Thyroid gland (tissue), 4 donors: ENCODE results near the gene KCNH5. TPM values are rescaled to one million over a fixed set of nuclear protein-coding genes. Genes with fewer than 3 reads are reported as not detected.

Source experiments
- DNase-seq, 2 donors: peaks; one replicate each; pipeline ENCODE4 v3.0.0-alpha.2; 2019
- H3K27ac ChIP-seq, 3 donors: fragments of 200-600 bp; sonication (generic); 1 replicate in 2 of 3; 2 replicates in 1 of 3; pipeline ENCODE4 v1.5.1; 2016 to 2019; ENCODE audit warnings: mild to moderate bottlenecking in 1 of 3, moderate library complexity in 1 of 3
- H3K27me3 ChIP-seq: fragments of 200-600 bp; sonication (generic); one replicate; pipeline ENCODE4 v1.5.1; 2019
- H3K36me3 ChIP-seq, 2 donors: fragments of 200-600 bp; sonication (generic); one replicate each; pipeline ENCODE4 v1.5.1; 2016 to 2019
- H3K4me1 ChIP-seq, 2 donors: fragments of 200-600 bp; sonication (generic); one replicate each; pipeline ENCODE4 v1.5.1; 2017 to 2019
- H3K4me3 ChIP-seq, 3 donors: fragments of 200-600 bp; sonication (generic); replicated peaks in 1 of 3; 1 replicate in 2 of 3; 2 replicates in 1 of 3; pipeline ENCODE4 v1.5.1; 2016; ENCODE audit warnings: mild to moderate bottlenecking in 1 of 3
- H3K9me3 ChIP-seq: fragments of 200-600 bp; sonication (generic); one replicate; pipeline ENCODE4 v1.5.1; 2017
- CTCF ChIP-seq, 6 experiments: fragments of 200-600 bp in 3 of 6; fragments of 450-650 bp in 3 of 6; sonication (generic) in 3 of 6; IDR thresholded peaks; one replicate each; pipeline ENCODE4 v1.5.1; 2016 to 2019; ENCODE audit warnings: antibody characterized with exemption in 6 of 6, mild to moderate bottlenecking in 2 of 6, inconsistent platforms in 1 of 6, moderate library complexity in 1 of 6
- POLR2A ChIP-seq, 2 donors: fragments of 450-650 bp; IDR thresholded peaks; one replicate each; pipeline ENCODE4 v1.6.1; 2017; ENCODE audit warnings: antibody characterized with exemption in 2 of 2, mild to moderate bottlenecking in 2 of 2, moderate library complexity in 1 of 2
- WGBS, 2 donors: methylation state at CpG; one replicate each; pipeline ENCODE4 v1.1.5; 2017; 5-methylcytosine and 5-hydroxymethylcytosine counted together
- intact Hi-C: fragments of 100-400 bp; cut with DNase I; formaldehyde crosslinking; loops from one replicate; pipeline ENCODE4 v1.15.1; 2023
- total RNA-seq, 4 donors: library from RNA; depleted of rRNA; stranded (reverse); fragments of >200 nt; gene quantifications; one replicate each; pipeline ENCODE4 v1.2.3, GENCODE V29; 2016

Gene KCNH5
- total RNA-seq, 4 donors from 2014 or later = not detected

- no peaks in the 10 kb centered on the region for H3K4me1 ChIP-seq
- no peaks in the 10 kb centered on the region for H3K9me3 ChIP-seq
Observed at GRCh38 chr14:62778852-62779251, 266.4 kb downstream of the KCNH5 start.

GRCh38 chr14:62778310-62778709, 266.9 kb downstream of the KCNH5 start:
- intact Hi-C loops = no loop called here
- no peaks in the 10 kb centered on the region for H3K4me1 ChIP-seq
- no peaks in the 10 kb centered on the region for H3K27me3 ChIP-seq
- WGBS, 2 donors = 58 to 68% methylated on average over 2 of the region's 2 CpGs
- DNase-seq = no peak
- no peaks in the 10 kb centered on the region for H3K9me3 ChIP-seq
- TF ChIP-seq CTCF (IDR thresholded peaks at IDR 0.05) = no peak
- TF ChIP-seq POLR2A (IDR thresholded peaks at IDR 0.05) = no peak
- no peaks in the 10 kb centered on the region for H3K36me3 ChIP-seq
- no peak overlapping the region for H3K4me3 ChIP-seq
- no peak overlapping the region for H3K27ac ChIP-seq

More at GRCh38 chr14:62778852-62779251, 266.4 kb downstream of the KCNH5 start:
- DNase-seq = no peak
- WGBS, 2 donors = 30 to 36% methylated on average over 1 of the region's 1 CpG
- Histone ChIP-seq H3K27ac (no peak overlapping the region), H3K36me3 (no peaks in the 10 kb centered on the region), H3K27me3 (no peaks in the 10 kb centered on the region), H3K4me3 (no peak overlapping the region)
- intact Hi-C loops = no loop called here
- no peak for TF ChIP-seq POLR2A (IDR thresholded peaks at IDR 0.05)
- no peak for TF ChIP-seq CTCF (IDR thresholded peaks at IDR 0.05)

DNA sequence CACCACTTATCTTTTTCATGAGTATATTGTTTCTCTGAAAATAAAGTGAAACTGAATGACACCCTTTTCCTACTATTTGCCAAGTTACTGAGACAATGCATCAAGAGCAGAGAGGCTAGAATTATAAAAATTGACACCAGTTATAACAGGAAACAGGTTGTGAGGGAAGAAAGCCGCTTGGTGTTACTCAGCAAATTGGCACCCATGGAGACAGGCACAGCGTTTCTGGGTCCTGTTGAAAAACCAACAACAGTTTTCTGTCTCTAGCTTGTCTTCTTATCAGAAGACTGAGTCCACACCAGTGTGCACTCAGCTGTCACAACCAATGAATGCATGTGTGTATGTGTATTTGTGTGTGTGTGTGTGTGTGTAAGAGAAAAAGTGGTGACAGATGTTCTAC, 267.7 kb downstream of the KCNH5 start:
- H3K4me3 ChIP-seq = no peak overlapping the region
- DNase-seq = no peak
- H3K4me1 ChIP-seq = no peaks in the 10 kb centered on the region
- no peaks in the 10 kb centered on the region for H3K27me3 ChIP-seq
- H3K9me3 ChIP-seq = no peaks in the 10 kb centered on the region
- no peaks in the 10 kb centered on the region for H3K36me3 ChIP-seq
- intact Hi-C loops = no loop called here
- H3K27ac ChIP-seq = no peak overlapping the region
- WGBS, 2 donors = 68 to 84% methylated on average over 2 of the region's 2 CpGs
- no peak for TF ChIP-seq POLR2A (IDR thresholded peaks at IDR 0.05)
- TF ChIP-seq CTCF (IDR thresholded peaks at IDR 0.05) = no peak

DNA sequence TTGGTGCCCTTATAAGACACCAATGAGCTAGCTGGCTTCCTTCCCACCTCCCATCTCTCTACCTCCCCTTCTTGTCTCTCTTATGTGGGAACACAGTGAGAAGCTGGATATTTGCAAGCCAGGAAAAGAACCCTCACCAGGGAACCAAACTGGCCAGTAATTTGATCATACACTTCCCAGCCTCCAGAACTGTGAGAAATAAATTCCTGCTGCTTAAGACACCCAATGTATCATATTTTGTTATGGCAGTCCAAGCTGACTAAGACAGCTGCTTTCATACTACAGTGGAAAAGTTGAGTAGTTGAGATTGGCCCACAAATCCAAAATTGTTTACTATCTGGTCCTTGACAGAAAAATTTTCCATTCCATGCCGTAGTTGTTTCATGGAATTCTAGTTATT, 269.0 kb downstream of the KCNH5 start:
- Histone ChIP-seq H3K9me3 (no peaks in the 10 kb centered on the region), H3K27me3 (no peaks in the 10 kb centered on the region), H3K36me3 (no peaks in the 10 kb centered on the region), H3K27ac (no peak overlapping the region), H3K4me3 (no peak overlapping the region), H3K4me1 (no peaks in the 10 kb centered on the region)
- no peak for DNase-seq
- 83 to 98% methylated on average over 1 of the region's 1 CpG for WGBS, 2 donors
- intact Hi-C loops = no loop called here
- TF ChIP-seq POLR2A (IDR thresholded peaks at IDR 0.05) (no peak), CTCF (IDR thresholded peaks at IDR 0.05) (no peak)

GRCh38 chr14:62768753-62769152, 276.5 kb downstream of the KCNH5 start:
- H3K27me3 ChIP-seq = no peaks in the 10 kb centered on the region
- no peaks in the 10 kb centered on the region for H3K9me3 ChIP-seq
- no peak overlapping the region for H3K4me3 ChIP-seq
- no peak for DNase-seq
- WGBS, 2 donors = 82 to 85% methylated on average over 2 of the region's 2 CpGs
- TF ChIP-seq POLR2A (IDR thresholded peaks at IDR 0.05) = no peak
- TF ChIP-seq CTCF (IDR thresholded peaks at IDR 0.05) = no peak
- H3K4me1 ChIP-seq = no peaks in the 10 kb centered on the region
- intact Hi-C loops = no loop called here
- H3K36me3 ChIP-seq = no peaks in the 10 kb centered on the region
- no peak overlapping the region for H3K27ac ChIP-seq
